NT2/D1 (cell line): ENCODE data around the gene MEF2C.

Source experiments
- SUZ12 ChIP-seq: IDR thresholded peaks from 2 replicates; pipeline ENCODE4 v1.6.1; 2011; ENCODE audit not compliant: insufficient read length, insufficient read depth; ENCODE audit errors: extremely low read depth
- YY1 ChIP-seq: IDR thresholded peaks from 2 replicates; pipeline ENCODE4 v1.6.1; 2011; ENCODE audit not compliant: insufficient read length, insufficient read depth

GRCh38 chr5:88804444-88804843 lies 78.5 kb downstream of the MEF2C start:
- TF ChIP-seq YY1 (no peak), SUZ12 (no peak)
